ENCODE results near the gene DACT1. TPM values are rescaled to one million over a fixed set of nuclear protein-coding genes. Genes with fewer than 3 reads are reported as not detected.

The DACT1 gene
- total and polyA plus RNA-seq, 2 donors (not counting 1 experiment from before 2014, with no cell fraction given) = 10.2 to 10.6 TPM

GRCh38 chr14:58669556-58670200, 31.9 kb downstream of the DACT1 start:
- Histone ChIP-seq H3K36me3 (ENCODE audit: control insufficient read depth, insufficient read depth, low read length) (no peaks in the 10 kb centered on the region), H3K4me3 (replicated peaks in 1 of 4; ENCODE audit: control extremely low read depth in 1 of 4, insufficient read depth in 1 of 4, low read depth in 3 of 4, low read length in 4 of 4) (no peak overlapping the region), H3K79me2 (ENCODE audit: control insufficient read depth, insufficient read depth, low read length) (no peaks in the 10 kb centered on the region), H3K4me1 (ENCODE audit: control insufficient read depth, extremely low read depth, insufficient read depth, low read length) (no peaks in the 10 kb centered on the region), H3K27ac (ENCODE audit: insufficient read depth, low read length) (no peak overlapping the region), H3K9me3 (ENCODE audit: control insufficient read depth, insufficient read depth, low read depth, low read length) (no peaks in the 10 kb centered on the region), H3K4me2 (ENCODE audit: extremely low read depth, insufficient read depth, low read length) (no peak overlapping the region), H3K9ac (ENCODE audit: insufficient read depth, low read length) (no peak overlapping the region), H4K20me1 (ENCODE audit: control insufficient read depth, extremely low read depth, insufficient read depth, low read length) (no peaks in the 10 kb centered on the region), H2AFZ (ENCODE audit: low read length) (no peak overlapping the region), H3K27me3 (ENCODE audit: control insufficient read depth, insufficient read depth, low read length) (no peaks in the 10 kb centered on the region)
- TF ChIP-seq EZH2 (IDR thresholded peaks at IDR 0.05; ENCODE audit: low read length, missing control alignments) = no peak
- TF ChIP-seq CTCF (conservative IDR thresholded peaks at IDR 0.05 in 1 of 2, IDR thresholded peaks at IDR 0.05 in 1 of 2; ENCODE audit: low read depth in 1 of 2, low read length in 2 of 2) = no peak
- DNase-seq (ENCODE audit: low read depth in 2 of 2) = no peak

- Histone ChIP-seq H2AFZ (ENCODE audit: low read length) (no peak overlapping the region), H3K9ac (ENCODE audit: insufficient read depth, low read length) (no peak overlapping the region), H3K4me1 (ENCODE audit: control insufficient read depth, extremely low read depth, insufficient read depth, low read length) (no peaks in the 10 kb centered on the region), H3K4me3 (replicated peaks in 1 of 4; ENCODE audit: control extremely low read depth in 1 of 4, insufficient read depth in 1 of 4, low read depth in 3 of 4, low read length in 4 of 4) (no peak overlapping the region), H3K27ac (ENCODE audit: insufficient read depth, low read length) (no peak overlapping the region), H3K79me2 (ENCODE audit: control insufficient read depth, insufficient read depth, low read length) (no peaks in the 10 kb centered on the region), H3K27me3 (ENCODE audit: control insufficient read depth, insufficient read depth, low read length) (no peaks in the 10 kb centered on the region), H3K9me3 (ENCODE audit: control insufficient read depth, insufficient read depth, low read depth, low read length) (no peaks in the 10 kb centered on the region), H3K4me2 (ENCODE audit: extremely low read depth, insufficient read depth, low read length) (no peak overlapping the region), H4K20me1 (ENCODE audit: control insufficient read depth, extremely low read depth, insufficient read depth, low read length) (no peaks in the 10 kb centered on the region), H3K36me3 (ENCODE audit: control insufficient read depth, insufficient read depth, low read length) (no peaks in the 10 kb centered on the region)
- TF ChIP-seq CTCF (conservative IDR thresholded peaks at IDR 0.05 in 1 of 2, IDR thresholded peaks at IDR 0.05 in 1 of 2; ENCODE audit: low read depth in 1 of 2, low read length in 2 of 2) (no peak), EZH2 (IDR thresholded peaks at IDR 0.05; ENCODE audit: low read length, missing control alignments) (no peak)
- no peak for DNase-seq (ENCODE audit: low read depth in 2 of 2)
These were observed 33.3 kb downstream of the DACT1 start for GRCh38 chr14:58671024-58671423.

- no peak for DNase-seq (ENCODE audit: low read depth in 2 of 2)
- H3K4me1 ChIP-seq (ENCODE audit: control insufficient read depth, extremely low read depth, insufficient read depth, low read length) = no peaks in the 10 kb centered on the region
- H3K36me3 ChIP-seq (ENCODE audit: control insufficient read depth, insufficient read depth, low read length) = no peaks in the 10 kb centered on the region
- no peaks in the 10 kb centered on the region for H3K27me3 ChIP-seq (ENCODE audit: control insufficient read depth, insufficient read depth, low read length)
- H3K9me3 ChIP-seq (ENCODE audit: control insufficient read depth, insufficient read depth, low read depth, low read length) = no peaks in the 10 kb centered on the region
- H3K4me3 ChIP-seq (replicated peaks in 1 of 4; ENCODE audit: control extremely low read depth in 1 of 4, insufficient read depth in 1 of 4, low read depth in 3 of 4, low read length in 4 of 4) = no peak overlapping the region
- H3K79me2 ChIP-seq (ENCODE audit: control insufficient read depth, insufficient read depth, low read length) = no peaks in the 10 kb centered on the region
- H3K27ac ChIP-seq (ENCODE audit: insufficient read depth, low read length) = no peak overlapping the region
- H3K9ac ChIP-seq (ENCODE audit: insufficient read depth, low read length) = no peak overlapping the region
- no peak overlapping the region for H3K4me2 ChIP-seq (ENCODE audit: extremely low read depth, insufficient read depth, low read length)
- TF ChIP-seq CTCF (conservative IDR thresholded peaks at IDR 0.05 in 1 of 2, IDR thresholded peaks at IDR 0.05 in 1 of 2; ENCODE audit: low read depth in 1 of 2, low read length in 2 of 2) (no peak), EZH2 (IDR thresholded peaks at IDR 0.05; ENCODE audit: low read length, missing control alignments) (no peak)
- H4K20me1 ChIP-seq (ENCODE audit: control insufficient read depth, extremely low read depth, insufficient read depth, low read length) = no peaks in the 10 kb centered on the region
- no peak overlapping the region for H2AFZ ChIP-seq (ENCODE audit: low read length)
These were observed 33.7 kb downstream of the DACT1 start for GRCh38 chr14:58671436-58671835.

Measured in fibroblast of lung (primary cell).